ENCODE results near the gene DCTN4.

DCTN4 gene

DNA sequence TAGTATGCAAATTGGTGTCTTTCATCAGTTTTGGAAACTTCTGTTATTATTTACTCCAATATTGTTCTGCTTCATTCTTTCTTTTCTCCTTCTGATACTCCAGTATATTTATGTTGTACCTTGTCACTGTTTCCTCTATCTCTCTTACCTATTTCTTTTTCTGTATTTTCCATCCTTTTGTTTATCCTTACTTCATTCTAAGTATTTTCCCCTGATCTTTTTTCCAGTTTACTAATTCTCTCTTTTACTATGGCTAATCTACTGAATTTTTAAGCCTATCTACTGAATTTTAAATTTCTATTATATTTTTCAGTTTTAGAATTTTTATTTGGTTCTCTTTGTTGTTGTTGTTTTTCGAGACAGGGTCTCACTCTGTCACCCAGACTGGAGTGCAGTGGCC lies 27.1 kb upstream of the DCTN4 start:
- ChIA-PET POLR2A (no interaction called here), CTCF (interaction anchor here (1.7 to 1.8 kb wide), 2 partner anchors 327 to 379 kb away, joined by 4 to 5 read pairs; no protein-coding TSS in a partner anchor)
- TF ChIP-seq, protein P1, sequence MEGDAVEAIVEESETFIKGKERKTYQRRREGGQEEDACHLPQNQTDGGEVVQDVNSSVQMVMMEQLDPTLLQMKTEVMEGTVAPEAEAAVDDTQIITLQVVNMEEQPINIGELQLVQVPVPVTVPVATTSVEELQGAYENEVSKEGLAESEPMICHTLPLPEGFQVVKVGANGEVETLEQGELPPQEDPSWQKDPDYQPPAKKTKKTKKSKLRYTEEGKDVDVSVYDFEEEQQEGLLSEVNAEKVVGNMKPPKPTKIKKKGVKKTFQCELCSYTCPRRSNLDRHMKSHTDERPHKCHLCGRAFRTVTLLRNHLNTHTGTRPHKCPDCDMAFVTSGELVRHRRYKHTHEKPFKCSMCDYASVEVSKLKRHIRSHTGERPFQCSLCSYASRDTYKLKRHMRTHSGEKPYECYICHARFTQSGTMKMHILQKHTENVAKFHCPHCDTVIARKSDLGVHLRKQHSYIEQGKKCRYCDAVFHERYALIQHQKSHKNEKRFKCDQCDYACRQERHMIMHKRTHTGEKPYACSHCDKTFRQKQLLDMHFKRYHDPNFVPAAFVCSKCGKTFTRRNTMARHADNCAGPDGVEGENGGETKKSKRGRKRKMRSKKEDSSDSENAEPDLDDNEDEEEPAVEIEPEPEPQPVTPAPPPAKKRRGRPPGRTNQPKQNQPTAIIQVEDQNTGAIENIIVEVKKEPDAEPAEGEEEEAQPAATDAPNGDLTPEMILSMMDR (IDR thresholded peaks at IDR 0.05; ENCODE audit: control extremely low read depth, extremely low read depth, low read depth, missing control alignments): no peak
- no peak for DNase-seq (ENCODE audit: extremely low spot score)

DNA sequence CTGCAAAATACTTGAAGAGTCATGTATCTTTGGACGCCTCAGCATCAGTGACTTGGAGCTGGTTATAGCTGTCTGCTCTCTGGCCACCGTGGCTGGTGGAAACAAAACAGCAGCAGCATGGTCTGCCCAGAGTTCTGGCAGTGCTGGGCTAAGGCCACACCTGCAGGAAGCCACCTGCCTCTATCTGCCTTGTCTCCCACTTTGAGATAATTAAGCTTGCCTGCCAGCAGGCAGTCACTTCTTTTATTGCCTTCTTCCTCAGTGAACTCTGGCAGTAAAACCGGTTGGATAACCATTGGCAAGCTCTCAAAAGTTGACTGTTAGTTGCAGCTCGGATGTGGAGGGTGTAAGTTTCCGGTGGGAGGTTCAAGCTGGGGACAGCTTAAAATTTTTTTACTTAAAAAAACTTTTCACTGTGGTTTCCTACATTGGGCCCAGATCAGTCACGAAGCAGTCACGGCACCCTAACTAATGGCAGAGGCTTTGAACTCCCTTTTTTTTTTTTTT lies 24.7 kb upstream of the DCTN4 start:
- TF ChIP-seq, protein P1 (IDR thresholded peaks at IDR 0.05; ENCODE audit: control extremely low read depth, extremely low read depth, low read depth, missing control alignments): no peak
- peak; percentile 50 for DNase-seq (ENCODE audit: extremely low spot score)
- POLR2A ChIA-PET: interaction anchor here (0.6 to 1.0 kb wide), 9 partner anchors 8 to 469 kb away, joined by 3 to 7 read pairs (median 4); partner anchors contain the start of genes DCTN4 and GM2A
- CTCF ChIA-PET: interaction anchor here (1.1 to 8.2 kb wide), 9 partner anchors 7 to 223 kb away, joined by 3 to 131 read pairs (median 7); partner anchors contain the start of gene DCTN4

DNA sequence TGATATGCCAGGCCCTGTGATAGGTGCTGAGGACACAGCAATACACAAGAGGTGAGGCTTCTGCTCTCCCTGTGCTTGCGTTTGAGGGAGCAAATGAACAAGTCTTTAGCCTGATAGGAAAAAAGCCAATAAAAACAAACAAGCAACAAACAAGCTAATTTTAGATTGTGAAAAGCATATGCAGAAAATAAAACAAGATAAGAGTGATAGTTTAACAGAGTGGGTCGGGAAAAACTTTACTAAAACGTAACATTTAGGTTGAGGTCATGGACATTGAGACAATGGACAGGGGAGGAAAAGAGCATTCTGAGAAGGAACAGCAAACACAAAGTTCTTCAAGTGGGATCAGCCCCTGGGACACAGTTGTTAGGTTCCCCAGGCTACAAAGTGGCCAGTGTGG lies 24.0 kb upstream of the DCTN4 start:
- TF ChIP-seq, protein P1 (IDR thresholded peaks at IDR 0.05; ENCODE audit: control extremely low read depth, extremely low read depth, low read depth, missing control alignments): no peak
- ChIA-PET CTCF (interaction anchor here (0.6 to 8.2 kb wide), 10 partner anchors 8 to 222 kb away, joined by 3 to 131 read pairs (median 7); partner anchors contain the start of gene DCTN4), POLR2A (interaction anchor here (0.9 to 1.0 kb wide), 2 partner anchors 24 to 28 kb away, joined by 3 to 6 read pairs; partner anchors contain the start of gene DCTN4)
- no peak for DNase-seq (ENCODE audit: extremely low spot score)

DNA sequence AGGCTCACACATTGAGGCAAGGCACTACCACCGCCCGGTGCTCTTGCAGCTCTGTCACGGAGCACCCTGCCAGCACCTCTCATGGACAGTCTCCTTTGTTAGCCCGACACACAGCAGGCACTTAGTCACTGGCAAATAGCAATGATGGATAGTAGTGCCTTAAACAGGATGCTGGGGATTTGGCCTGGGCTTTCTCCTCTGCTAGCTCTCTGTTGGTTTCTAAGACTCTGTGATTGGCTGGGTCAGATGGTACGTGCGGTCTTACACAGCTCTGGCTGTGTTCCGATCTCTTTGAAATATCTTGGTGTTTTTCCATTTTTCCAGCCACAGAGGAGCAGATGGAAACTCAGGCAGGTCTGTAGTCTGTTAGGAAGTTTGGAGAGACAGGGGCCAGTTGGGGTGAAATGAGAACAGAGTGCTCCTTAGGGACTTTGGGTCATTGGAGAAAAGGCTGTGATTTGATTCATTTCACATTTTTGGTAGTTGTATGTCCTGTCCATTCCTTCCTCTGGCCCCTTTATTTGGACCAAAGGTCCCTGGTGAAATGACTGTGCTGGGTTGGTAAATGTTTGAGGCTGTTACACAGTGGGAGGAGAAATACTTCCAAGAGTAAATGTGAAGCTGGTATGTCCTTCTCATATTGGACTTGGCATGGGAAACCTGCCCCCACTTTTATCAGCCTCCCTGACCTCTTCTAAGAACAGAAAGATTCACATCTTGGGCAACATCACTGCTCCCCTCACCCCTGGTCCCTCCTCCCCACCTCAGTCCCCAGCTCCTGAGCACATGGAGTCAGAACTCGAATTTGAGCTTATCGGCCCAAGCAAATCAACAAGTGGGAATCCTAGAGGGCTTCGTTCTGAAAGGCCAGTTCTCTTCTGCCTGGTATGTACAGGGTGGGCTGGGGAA lies 23.1 kb upstream of the DCTN4 start:
- TF ChIP-seq, protein P1 (IDR thresholded peaks at IDR 0.05; ENCODE audit: control extremely low read depth, extremely low read depth, low read depth, missing control alignments): no peak
- no peak for DNase-seq (ENCODE audit: extremely low spot score)
- ChIA-PET CTCF (interaction anchor here (0.6 to 8.2 kb wide), 7 partner anchors 9 to 332 kb away, joined by 3 to 131 read pairs (median 5); partner anchors contain the start of genes DCTN4, IRGM and RPS14), POLR2A (interaction anchor here (0.6 to 1.4 kb wide), 2 partner anchors 8 to 116 kb away, joined by 3 read pairs; no protein-coding TSS in a partner anchor)

DNA sequence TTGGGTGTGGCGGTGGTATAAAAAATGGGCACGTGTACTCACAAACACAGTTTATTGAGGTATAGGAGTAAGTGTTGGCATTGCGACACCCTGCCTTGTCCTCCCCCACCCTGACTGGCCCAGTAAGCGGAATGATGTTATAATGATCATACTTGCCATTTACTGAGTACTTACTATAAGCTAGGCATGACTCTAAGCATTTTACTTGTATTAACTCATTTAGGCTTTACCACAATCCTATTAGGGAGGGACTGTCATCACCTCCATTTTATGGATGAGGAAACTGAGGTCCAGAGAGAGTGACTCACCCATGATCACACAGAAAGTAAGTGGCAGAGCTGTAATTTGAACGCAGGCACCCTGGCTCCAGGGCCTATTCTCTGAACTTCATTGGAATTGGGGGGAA lies 22.0 kb upstream of the DCTN4 start:
- ChIA-PET POLR2A (interaction anchor here (0.6 to 1.4 kb wide), 2 partner anchors 9 to 97 kb away, joined by 3 to 6 read pairs; no protein-coding TSS in a partner anchor), CTCF (interaction anchor here (0.7 to 8.2 kb wide), 6 partner anchors 19 to 331 kb away, joined by 3 to 131 read pairs (median 5); partner anchors contain the start of genes DCTN4 and RPS14)
- no peak for DNase-seq (ENCODE audit: extremely low spot score)

More for the DNA sequence above, 22.0 kb upstream of the DCTN4 start:
- TF ChIP-seq, protein P1 (IDR thresholded peaks at IDR 0.05; ENCODE audit: control extremely low read depth, extremely low read depth, low read depth, missing control alignments): no peak

Measured in GM10248 (cell line).